HG03108 (cell line): ENCODE data around the gene ADCY2.

Experiments used
- ATAC-seq: cut with Tn5 transposase; IDR thresholded peaks from one replicate; pipeline ENCODE4 v1.9.1; 2021; ENCODE audit warnings: moderate library complexity; ENCODE audit not compliant: unreplicated experiment

Gene ADCY2

DNA sequence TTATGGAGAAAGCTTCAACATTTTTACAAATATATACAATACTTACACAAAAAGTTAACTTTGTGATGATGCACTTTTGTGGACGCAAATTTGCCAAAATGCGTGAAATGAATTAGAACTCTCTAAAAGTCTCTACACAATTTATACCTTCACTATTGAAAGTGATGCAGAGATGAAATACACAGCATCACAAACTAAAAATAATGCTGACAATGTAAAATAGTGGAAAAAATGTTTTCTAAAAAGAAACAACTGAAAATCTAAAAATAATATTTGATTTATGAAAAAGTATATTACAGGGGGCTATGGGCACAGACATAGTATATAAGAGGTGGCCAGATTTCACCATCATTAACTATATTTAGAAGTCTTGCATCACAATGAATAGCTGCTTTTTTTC, 188.8 kb downstream of the ADCY2 start:
- no peak for ATAC-seq

- no peak for ATAC-seq
These were observed 189.9 kb downstream of the ADCY2 start for GRCh38 chr5:7585807-7586206.

- no peak for ATAC-seq
These were observed 190.5 kb downstream of the ADCY2 start for GRCh38 chr5:7586480-7586879.

DNA sequence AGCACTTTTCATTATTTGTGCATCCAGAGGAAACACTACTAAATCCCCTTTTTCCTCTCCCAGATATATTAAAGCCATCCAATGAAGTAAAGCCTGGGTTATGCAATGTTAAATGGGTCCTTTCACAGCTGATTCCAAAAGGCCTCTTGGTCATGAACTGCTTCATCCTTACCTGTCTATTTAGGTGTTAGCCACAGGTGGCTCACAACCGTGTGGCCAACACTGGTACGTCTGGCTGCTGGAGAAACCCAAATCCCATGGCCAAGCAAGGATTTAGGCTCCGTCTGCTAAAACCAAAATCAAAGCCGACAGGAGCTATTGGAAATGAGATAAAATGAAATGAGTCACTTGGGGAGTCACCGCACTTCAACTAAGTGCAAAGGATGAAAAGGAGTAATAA, 193.9 kb downstream of the ADCY2 start:
- no peak for ATAC-seq

DNA sequence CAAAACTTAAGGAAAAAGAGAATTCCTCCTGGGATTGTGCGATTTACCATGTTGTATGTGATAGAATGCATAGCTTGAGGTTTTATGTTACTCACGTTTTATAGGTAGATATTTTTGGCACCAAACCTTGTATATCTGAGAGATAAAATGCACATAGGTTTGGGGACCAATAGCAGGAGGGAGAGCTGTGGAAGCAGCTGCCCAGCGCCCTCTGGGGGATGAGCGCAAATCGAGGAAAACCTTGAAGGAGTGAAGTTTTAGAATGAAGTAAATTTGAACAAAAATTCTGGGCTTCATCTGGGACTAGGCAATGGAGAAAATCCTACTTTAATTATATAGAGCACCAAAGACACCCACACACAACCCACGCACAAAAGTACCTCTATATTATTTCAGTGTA, 197.0 kb downstream of the ADCY2 start:
- ATAC-seq, result no peak

GRCh38 chr5:7597059-7597642, 201.2 kb downstream of the ADCY2 start:
- no peak for ATAC-seq

- no peak for ATAC-seq
These were observed 211.0 kb downstream of the ADCY2 start for GRCh38 chr5:7606840-7607465.

- ATAC-seq, result no peak
These were observed 212.8 kb downstream of the ADCY2 start for GRCh38 chr5:7608772-7609171.

DNA sequence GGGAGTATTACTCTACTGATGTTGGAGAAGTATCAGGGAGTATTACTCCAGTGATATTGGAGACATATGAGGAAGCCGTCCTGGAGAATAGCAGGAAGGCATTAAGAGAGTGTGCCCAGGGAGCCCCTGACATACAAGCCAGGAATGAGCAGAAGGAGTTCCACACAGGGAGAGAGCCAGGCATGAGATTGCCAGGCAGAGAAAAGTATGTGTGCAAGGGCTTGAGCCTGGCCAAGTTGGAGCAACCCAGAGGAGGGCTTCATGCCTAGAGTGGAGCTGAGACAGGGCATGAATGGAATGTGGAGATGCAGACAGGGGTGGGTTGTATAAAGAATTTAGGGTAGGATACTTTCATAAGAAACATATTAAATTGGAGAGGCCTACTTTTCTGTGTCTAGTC, 213.8 kb downstream of the ADCY2 start:
- no peak for ATAC-seq

GRCh38 chr5:7610531-7611177, 214.7 kb downstream of the ADCY2 start:
- ATAC-seq, result no peak

DNA sequence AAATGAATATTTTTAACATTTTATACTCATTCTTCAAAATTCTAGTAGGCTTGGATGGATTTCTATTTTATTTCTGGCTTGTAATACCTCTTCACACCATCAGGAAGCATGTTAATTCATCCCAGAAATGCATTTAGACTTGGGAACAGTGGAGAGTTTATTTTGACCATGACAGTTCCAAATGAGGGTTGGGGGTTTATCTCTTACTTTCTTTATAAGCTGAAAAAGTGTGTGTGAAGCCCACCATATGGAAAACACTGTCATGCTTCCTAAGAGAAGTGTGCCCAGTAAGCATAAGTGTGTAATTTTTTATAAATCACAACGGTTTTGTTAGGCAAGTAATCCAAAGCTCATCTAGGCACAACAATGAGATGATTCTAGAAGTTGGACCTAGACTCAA, 215.6 kb downstream of the ADCY2 start:
- ATAC-seq, result no peak

- no peak for ATAC-seq
These were observed 219.7 kb downstream of the ADCY2 start for GRCh38 chr5:7615566-7616061.

- ATAC-seq, result no peak
These were observed 221.0 kb downstream of the ADCY2 start for GRCh38 chr5:7616897-7617296.

DNA sequence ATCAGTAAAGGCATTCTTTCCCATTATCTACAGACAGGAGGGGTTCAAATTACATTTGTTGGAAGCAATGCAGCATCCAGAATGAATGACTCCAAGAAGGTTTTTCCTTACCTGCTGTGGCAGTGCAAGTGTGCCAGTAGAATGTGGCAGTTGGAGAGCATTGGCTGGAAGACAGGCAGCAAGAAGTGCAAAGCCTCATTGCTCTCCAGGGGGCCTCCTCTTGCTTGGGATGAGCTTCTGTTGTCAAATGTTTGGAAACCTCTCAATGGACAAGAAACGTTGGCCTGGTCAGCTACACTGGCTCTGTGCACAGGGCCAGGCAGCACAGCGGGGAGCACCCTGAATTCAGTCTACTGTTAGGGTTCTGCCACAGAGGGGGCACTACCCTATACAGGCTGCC, 226.6 kb downstream of the ADCY2 start:
- ATAC-seq, result no peak

- ATAC-seq, result no peak
These were observed 229.8 kb downstream of the ADCY2 start for GRCh38 chr5:7625740-7626139.

DNA sequence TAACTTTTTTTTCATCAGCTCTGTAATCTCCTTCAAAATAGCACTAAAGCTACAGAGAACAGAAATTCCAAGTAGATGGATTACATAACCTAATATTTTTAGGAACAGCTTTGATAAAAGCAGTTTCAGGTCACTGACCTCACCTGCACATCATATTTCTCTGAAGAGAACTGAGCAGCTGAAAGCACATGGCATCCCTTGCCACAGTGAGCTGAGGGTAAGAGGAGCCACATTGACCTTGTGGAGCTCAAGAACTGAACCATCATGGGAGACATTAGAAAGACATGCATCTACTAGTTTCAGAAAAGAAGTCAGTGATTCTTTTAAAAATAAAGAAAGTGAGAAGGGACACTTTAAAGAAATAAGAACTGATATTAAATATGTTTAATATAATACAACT, 232.3 kb downstream of the ADCY2 start:
- no peak for ATAC-seq

DNA sequence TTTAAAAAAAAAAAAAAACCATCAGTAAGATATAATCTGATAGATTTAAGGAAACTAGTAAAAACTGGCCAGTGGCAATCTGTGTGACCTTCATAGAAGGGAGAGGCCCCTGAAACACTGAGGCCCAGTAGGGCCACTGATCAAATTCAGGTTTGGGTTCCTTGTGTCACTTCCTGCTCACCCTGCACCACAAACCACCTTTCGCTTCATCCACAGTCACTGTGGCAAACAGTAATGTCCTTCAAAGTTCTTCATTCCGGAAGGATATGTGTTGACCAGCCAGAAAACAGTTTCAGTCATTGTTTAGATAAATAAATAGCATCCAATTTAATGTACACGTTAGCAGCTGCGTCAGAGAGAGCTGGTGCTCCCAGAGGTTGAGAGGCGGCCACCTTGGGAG, 232.9 kb downstream of the ADCY2 start:
- ATAC-seq, result no peak

DNA sequence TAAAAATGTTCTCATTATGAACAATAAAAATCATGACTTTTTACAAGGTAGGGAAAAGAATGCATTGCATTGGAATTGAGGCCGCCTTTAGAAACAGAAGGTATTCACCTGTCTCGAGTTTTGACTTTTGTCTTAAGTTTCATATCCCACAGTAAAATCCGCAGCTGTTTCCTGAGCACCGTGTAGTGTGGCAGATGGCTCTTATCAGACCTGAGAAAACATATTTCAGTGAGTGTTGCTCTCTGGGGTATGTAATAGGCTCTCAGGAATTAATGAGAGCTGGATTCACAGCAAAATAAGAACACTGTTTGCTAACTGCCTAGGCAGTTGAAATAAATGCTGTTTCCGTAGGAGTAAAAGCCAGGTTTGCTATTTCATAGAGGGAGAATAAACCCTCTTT, 233.6 kb downstream of the ADCY2 start:
- no peak for ATAC-seq

- ATAC-seq, result no peak
These were observed 238.9 kb downstream of the ADCY2 start for GRCh38 chr5:7634837-7635236.

GRCh38 chr5:7638456-7638855, 242.5 kb downstream of the ADCY2 start:
- ATAC-seq, result no peak

DNA sequence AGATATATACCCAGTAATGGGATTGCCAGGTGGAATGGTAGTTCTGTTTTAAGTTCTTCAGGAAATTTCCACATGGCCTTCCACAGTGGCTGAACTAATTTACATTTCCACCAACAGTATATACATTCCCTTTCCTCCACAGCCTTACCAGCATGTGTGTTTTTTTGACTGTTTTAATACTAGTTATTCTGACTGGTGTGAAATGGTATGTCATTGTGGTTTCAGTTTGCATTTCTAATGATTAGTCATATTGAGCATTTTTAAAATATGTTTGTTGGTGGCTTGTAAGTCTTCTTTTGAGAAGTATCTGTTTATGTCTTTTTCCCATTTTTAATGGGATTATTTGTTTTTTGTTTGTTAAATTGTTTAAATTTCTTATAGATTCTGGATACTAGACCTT, 246.1 kb downstream of the ADCY2 start:
- ATAC-seq, result no peak

DNA sequence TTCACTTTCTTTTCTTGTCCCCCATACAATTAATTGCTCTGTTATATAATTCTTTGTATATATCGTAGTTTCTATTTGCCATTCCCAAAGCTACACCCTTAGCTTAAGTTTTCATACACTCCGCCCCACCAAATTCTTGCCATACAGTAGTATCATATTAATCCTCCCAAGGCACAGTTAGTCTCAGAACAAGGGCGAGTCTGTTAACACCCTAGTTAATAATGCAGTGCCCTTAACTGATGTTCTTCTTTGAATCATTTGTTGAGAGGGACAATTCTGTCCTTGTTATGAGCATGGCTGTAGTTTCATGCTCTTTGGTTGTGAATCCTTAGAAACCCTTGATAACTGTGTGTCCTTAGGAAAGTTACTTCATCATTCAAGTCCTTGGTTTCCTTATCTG, 248.8 kb downstream of the ADCY2 start:
- no peak for ATAC-seq

- no peak for ATAC-seq
These were observed 254.8 kb downstream of the ADCY2 start for GRCh38 chr5:7650755-7651154.
